HG03575 (cell line): ENCODE measurements around the gene CFAP74.

ENCODE experiments used
- ATAC-seq: cut with Tn5 transposase; IDR thresholded peaks from one replicate; pipeline ENCODE4 v1.9.1; 2021; ENCODE audit not compliant: unreplicated experiment, insufficient number of reproducible peaks, low FRiP score; ENCODE audit errors: extremely low read depth

CFAP74 gene

GRCh38 chr1:2023187-2023586, 19.6 kb upstream of the CFAP74 start:
- ATAC-seq = no peak

GRCh38 chr1:2022063-2022770, 18.6 kb upstream of the CFAP74 start:
- ATAC-seq = no peak

- no peak for ATAC-seq
Observed at GRCh38 chr1:2021550-2021949, 18.0 kb upstream of the CFAP74 start.

GRCh38 chr1:2020310-2020655, 16.7 kb upstream of the CFAP74 start:
- ATAC-seq = no peak

GRCh38 chr1:2019571-2020309, 16.2 kb upstream of the CFAP74 start:
- no peak for ATAC-seq

GRCh38 chr1:2019172-2019543, 15.6 kb upstream of the CFAP74 start, which contains the start of gene GABRD:
TSS of gene GABRD (plus strand) at chr1:2019345. CDS start at chr1:2019424, 79 bp downstream.
- no peak for ATAC-seq

- no peak for ATAC-seq
Observed at GRCh38 chr1:2018217-2019171, 14.9 kb upstream of the CFAP74 start.

- no peak for ATAC-seq
Observed at GRCh38 chr1:2016123-2016522, 12.5 kb upstream of the CFAP74 start.

GRCh38 chr1:2014741-2015735, 11.5 kb upstream of the CFAP74 start:
- ATAC-seq = no peak

GRCh38 chr1:2014181-2014580, 10.6 kb upstream of the CFAP74 start:
- ATAC-seq = no peak

GRCh38 chr1:2009101-2010053, 5.8 kb upstream of the CFAP74 start:
- no peak for ATAC-seq

GRCh38 chr1:2004856-2005255, 1.3 kb upstream of the CFAP74 start:
- ATAC-seq = no peak

- ATAC-seq = no peak
Observed at GRCh38 chr1:2001773-2002411, 1.7 kb downstream of the CFAP74 start.

- no peak for ATAC-seq
Observed at GRCh38 chr1:2000850-2001249, 2.7 kb downstream of the CFAP74 start.

GRCh38 chr1:2000432-2000831, 3.2 kb downstream of the CFAP74 start:
- no peak for ATAC-seq

GRCh38 chr1:1997576-1997975, 6.0 kb downstream of the CFAP74 start:
- ATAC-seq = no peak

GRCh38 chr1:1996207-1996651, 7.4 kb downstream of the CFAP74 start:
- no peak for ATAC-seq
